OCI-LY7 (cell line): ENCODE results near the gene ARHGAP23.

Experiments
- EZH2phosphoT487 ChIP-seq: fragments of 200-600 bp; sonication (generic); IDR thresholded peaks from 2 replicates; pipeline ENCODE4 v1.6.1; 2018; ENCODE audit warnings: low read depth, borderline replicate concordance, mild to moderate bottlenecking, mixed run types, antibody characterized with exemption, low read length, moderate library complexity, mixed read lengths
- TF ChIP-seq, protein P1 (sequence below): fragments of 200-600 bp; sonication (generic); conservative IDR thresholded peaks from 2 replicates; pipeline ENCODE4 v1.5.1; 2014; ENCODE audit warnings: mild to moderate bottlenecking, antibody characterized with exemption, low read length, moderate library complexity, mixed read lengths

DNA sequence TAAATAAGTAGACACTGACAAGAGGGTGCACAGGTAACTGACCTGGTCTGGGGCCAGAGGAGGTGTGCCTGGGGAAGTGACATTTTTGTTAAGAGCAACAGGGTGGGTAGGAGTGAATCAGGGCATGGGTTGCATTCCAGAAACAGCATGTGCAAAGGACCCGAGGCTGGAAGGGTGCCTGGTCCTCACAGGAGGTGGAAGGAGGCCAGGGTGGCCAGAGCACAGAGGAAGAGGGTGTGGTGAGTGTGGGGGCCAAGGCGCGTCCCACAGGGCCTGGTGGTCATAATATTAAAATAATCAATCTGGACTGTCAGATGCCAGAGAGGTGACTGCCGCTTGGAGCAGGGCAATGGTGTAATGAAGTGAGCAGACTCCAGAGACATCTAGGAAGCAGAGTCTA lies 14.3 kb downstream of the ARHGAP23 start:
- TF ChIP-seq, protein P1, sequence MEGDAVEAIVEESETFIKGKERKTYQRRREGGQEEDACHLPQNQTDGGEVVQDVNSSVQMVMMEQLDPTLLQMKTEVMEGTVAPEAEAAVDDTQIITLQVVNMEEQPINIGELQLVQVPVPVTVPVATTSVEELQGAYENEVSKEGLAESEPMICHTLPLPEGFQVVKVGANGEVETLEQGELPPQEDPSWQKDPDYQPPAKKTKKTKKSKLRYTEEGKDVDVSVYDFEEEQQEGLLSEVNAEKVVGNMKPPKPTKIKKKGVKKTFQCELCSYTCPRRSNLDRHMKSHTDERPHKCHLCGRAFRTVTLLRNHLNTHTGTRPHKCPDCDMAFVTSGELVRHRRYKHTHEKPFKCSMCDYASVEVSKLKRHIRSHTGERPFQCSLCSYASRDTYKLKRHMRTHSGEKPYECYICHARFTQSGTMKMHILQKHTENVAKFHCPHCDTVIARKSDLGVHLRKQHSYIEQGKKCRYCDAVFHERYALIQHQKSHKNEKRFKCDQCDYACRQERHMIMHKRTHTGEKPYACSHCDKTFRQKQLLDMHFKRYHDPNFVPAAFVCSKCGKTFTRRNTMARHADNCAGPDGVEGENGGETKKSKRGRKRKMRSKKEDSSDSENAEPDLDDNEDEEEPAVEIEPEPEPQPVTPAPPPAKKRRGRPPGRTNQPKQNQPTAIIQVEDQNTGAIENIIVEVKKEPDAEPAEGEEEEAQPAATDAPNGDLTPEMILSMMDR, result no peak
- no peak for TF ChIP-seq EZH2phosphoT487
